Dermis blood vessel endothelial cell (primary cell): ENCODE data around the gene ASB8. TPM values are rescaled to one million over a fixed set of nuclear protein-coding genes. Genes with fewer than 3 reads are reported as not detected.
A peak's percentile ranks its signal among the peaks of the same experiment; 100 is the strongest.

Source experiments
- DNase-seq: peaks from one replicate; pipeline ENCODE4 v3.0.0; 2010
- total RNA-seq: library from RNA; depleted of rRNA; stranded (reverse); fragments of >200 nt; gene quantifications from 2 replicates; pipeline ENCODE4 v1.2.3, GENCODE V29; 2014

The ASB8 gene, protein sequence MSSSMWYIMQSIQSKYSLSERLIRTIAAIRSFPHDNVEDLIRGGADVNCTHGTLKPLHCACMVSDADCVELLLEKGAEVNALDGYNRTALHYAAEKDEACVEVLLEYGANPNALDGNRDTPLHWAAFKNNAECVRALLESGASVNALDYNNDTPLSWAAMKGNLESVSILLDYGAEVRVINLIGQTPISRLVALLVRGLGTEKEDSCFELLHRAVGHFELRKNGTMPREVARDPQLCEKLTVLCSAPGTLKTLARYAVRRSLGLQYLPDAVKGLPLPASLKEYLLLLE
- total RNA-seq = 18.2 and 24.0 TPM in 2 replicates

DNA sequence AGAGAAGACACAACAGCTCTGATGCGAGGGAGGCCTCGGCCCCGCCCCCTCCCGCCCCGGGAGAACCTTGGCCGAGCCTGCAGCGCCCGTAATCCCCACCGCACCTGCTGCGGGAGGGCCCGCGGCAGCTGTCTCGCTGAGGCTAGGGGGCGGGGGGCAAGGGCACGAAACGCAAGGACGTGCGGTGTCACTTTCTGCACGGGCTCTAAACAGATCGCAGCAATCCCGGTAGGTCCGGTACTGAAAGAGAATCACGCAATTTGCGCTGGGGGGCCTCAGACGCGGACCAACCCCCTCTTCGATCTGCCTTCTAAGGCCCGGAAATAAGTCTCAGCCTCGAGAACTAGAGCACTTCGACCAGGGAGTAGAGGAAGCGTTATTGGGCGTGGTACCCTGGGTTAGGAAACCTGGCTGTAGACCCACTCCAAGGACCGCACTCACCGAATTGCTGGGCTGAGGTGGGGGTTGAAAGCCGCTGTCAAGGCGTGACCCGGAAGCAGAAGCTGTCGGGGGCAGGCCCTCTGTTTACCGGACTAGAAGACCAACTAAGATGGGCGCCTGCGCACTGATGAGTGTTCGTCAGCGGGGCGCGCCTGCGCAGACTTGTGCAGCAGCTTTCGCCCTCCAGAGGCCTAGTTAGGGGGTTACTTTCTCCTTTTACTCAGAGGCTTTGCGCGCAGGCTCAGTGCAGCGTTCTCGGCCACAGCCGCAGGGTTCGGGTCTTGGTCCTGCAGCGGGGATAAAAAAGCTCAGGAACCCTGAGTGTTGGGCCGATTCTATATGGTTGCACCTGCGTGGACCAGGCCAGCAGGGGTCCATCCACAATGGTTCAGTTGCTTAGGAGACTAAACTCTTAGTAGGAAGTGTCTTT lies at the start of gene ASB8:
Gene ASB8 (minus strand): TSS at position 498 of the 871 bp plus-strand sequence. CDS start 4,019 bp downstream, outside the sequence.
- DNase-seq = peak; percentile 99

DNA sequence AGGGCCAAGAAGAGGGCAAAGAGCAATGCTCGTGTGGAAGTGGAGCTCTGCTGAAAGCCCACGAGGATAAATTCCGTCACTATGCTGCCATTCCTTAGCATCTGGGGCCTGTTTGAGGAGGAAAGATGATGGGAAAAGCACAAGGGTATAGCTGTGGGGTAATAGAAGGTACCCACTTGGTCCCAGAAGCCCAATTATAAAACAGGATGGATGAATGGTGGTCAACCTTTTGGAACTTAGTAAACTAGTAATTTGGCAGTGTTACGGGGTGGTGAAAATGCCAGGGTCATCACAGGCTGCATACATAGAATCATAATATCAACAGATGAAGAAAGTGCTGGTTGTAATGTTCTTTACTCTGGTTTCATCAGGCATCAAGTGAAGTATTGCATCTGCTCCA lies 45.9 kb upstream of the ASB8 start, which contains the start of gene OR10AD1:
Gene OR10AD1 (minus strand): TSS at position 101 of the 400 bp plus-strand sequence. CDS start 0 bp downstream, at position 101.
- DNase-seq = no peak

DNA sequence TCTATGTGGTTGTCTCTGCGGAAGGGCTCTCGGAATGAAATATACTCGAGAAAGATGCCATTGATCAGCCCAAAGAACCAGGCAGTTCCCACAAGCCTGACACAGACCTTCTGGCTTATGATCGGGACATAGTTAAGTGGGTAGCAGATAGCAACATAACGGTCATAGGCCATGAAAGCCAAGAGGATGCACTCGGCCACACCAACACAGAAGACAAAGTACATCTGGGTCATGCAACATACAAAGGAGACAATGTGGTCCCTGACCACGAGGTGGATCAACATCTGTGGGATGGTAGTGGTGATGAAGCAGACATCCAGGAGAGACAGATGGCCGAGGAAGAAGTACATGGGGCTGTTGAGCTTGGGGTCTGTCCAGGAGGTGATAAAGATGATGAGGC lies 45.5 kb upstream of the ASB8 start:
- no peak for DNase-seq

DNA sequence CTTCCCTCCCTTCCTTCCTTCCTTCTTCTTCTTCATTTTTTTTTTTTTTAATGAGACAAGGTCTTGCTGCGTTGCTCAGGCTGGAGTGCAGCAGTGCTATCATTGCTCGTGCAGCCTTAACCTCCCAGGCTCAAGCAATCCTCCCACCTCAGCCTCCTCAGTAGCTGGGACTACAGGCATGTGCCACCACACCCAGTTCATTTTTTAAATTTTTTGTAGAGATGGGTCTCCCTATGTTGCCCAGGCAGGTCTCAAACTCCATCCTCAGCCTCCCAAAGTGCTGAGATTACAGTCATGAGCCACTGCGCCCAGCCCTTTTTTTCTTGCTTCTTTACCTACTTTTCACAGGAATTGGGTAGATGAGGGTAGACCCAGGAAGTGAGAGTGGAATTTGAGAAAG lies 44.2 kb upstream of the ASB8 start:
- DNase-seq = no peak

DNA sequence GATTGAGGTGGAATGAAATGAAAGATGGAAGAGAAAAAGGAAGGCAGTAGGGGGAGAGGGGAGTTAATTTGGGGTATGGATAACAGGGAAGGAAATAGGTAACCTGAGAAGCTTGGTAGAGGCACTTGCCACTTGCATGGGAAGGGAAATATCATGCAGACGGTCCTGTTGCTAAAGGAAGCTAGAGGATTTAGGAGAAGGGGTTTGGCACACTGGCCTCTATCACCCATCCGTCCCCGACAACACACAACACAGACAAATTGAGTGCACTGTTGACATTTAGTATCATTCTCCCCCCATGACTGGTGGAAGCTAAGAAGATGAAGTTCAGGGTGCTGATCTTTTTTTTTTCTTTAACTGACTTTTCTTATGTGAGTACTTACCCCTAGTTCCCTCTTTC lies 43.8 kb upstream of the ASB8 start:
- DNase-seq = no peak

DNA sequence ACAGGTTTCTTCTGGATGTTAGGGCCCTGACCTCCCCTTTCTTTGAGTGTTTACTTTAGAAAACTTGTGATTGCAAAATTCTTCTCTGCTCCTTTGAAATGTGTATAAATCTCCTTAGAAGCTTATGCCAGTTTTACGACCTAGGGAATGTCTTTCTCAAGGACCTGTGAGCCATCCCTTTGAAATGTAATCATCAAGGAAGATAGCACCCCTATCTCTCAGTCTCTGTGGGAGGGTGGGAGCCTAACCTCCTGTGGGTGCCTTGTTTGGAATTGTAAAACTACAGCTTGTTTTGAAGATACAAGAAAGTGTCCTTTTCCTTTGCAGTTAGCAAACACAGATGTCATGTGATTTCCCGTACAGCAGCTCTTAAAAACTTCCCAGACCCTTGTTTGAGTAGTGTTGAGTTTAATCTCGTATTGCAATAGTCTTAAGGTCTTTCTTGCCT lies 42.5 kb upstream of the ASB8 start:
- no peak for DNase-seq

DNA sequence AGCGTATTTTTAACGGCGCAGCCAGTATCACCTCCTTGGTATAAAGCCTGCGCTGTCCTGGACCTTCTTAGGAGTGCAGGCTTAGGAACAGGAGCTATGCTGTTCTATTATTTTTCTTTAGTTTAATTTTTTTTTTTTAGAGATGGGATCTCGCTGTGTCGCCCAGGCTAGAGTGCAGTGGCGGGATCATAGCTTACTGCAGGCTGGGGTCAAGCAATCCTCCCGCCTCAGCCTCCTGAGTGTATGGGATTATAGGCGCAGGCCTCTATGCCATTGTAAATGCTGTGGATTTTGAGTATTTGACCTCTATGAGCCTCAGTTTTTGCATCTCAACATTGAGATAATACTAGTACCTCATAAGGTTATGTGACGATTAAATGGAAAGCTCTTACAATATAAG lies 41.7 kb upstream of the ASB8 start:
- no peak for DNase-seq

DNA sequence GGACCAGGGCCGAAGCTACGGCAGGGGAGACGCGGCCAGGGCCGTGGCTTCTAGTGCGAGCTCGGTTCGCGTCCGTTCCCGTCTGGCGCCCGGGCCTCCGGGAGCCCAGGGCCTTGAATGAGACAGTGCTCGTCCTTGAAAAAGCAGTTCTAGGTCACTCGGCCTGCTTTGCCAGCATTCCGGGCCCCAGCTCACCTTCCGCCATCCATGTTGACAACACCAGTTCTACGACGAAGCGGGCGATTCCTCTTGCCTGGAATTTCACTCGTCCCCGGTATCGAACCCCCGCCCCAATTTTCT lies 41.3 kb upstream of the ASB8 start:
- peak; percentile 40 for DNase-seq

DNA sequence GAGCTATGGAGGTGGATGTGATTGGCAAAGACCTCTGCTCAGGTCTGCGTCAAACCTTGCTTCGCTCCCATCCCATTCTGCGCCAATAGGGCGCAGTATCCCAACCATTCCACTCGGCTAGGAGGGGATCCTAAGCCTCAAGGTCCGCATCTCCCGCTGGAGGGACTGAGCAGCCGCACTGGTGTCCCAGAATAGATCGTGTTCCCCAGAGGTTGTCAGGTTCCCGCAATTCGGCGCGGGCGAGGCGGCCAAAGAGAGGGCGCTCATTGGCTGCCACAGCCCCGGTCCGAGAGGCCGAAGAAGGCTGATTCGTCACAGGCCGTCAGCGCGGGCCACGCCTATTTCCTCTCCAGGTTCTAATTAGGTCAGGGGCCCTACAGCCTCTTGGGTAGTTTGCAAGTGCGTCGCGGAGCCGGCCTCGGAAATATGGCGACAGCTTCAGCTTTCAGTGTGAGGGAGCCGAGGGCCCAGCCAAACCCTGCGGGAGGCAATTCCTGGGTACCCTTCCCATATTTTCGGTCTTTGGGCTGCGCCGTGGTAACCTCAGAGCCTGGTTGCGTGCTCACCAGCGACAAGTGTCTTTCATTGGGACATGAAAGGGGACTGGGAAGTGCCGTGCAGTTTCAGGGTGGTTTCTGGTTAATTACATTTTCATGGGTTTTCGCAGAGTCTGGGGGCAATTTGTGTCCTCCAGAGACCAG lies 40.8 kb upstream of the ASB8 start:
- DNase-seq = peak; percentile 95

DNA sequence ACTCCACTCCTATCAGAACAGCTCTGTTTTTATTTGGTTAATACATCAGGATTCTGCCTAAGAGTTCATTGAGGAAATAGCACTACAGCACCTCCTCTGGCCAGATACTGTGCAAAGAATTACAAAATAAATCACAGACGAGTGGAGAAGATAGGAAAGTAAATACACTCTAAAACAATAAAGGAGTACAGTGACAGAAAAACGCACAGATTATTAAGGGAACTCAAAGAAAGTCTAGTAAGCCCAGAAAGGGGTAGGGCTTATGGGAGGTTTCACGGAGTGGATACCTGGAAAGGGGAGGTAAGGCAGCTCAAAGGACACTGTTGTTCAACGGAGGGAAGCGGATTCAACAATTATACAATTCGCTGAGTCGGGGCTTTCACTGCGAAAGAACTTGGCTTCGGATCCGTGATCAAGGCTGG lies 40.2 kb upstream of the ASB8 start:
- peak; percentile 62 for DNase-seq

DNA sequence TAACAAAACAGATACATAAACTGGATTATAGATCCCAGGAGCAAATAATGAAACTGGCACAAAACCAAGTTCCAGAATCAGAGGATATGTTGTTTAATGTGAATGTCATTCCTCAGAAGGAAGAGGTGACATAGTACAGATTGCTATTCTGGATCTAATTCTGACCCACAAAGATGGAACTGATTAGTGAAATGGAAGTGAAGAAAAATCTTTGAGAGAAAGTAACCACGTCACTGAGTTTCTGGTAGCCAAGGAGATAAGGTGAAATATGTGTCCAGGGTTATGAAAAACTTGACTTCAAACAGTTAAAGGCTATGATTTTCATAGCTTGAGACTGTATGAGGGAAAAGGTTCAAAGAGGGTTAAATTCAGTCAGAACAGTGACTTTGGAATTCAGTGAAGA lies 37.5 kb upstream of the ASB8 start:
- DNase-seq = no peak

DNA sequence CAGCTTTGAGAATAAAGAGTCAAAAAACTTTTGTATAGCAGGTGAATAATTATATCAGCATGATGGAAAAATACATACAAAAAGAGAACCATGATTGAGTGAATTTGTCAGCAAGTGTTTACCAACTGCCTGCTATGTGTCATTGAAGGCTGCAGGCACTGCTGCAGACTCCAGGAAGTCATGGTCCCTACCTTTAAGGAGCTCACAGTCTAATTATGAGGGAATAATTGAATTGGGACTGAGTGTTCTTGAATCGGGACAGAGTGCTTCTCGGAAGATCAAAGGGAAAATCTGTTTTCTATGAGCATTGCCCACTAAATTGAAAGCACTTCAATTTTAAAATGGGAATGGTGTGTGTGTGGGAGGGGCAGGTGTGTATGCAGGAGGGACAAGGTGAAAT lies 36.3 kb upstream of the ASB8 start:
- no peak for DNase-seq

DNA sequence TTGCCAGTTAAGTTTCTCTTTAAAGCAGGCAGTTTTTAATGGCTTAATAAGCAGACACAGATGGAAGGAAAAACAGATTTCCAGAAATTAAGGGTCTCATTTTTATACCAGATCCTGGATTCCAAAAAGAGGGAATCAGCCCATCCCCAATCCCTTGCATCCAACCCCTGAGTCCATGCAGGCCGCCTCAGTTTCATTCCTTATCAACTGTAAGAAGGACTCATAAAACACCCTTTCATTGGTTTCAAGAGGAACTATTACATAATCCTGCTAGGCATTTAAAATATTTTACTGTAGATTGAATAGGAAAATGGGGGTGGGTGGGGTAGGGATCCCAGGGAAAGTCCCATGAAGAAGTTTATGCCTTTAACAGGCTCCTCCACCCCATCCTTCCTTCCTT lies 35.5 kb upstream of the ASB8 start:
- no peak for DNase-seq

DNA sequence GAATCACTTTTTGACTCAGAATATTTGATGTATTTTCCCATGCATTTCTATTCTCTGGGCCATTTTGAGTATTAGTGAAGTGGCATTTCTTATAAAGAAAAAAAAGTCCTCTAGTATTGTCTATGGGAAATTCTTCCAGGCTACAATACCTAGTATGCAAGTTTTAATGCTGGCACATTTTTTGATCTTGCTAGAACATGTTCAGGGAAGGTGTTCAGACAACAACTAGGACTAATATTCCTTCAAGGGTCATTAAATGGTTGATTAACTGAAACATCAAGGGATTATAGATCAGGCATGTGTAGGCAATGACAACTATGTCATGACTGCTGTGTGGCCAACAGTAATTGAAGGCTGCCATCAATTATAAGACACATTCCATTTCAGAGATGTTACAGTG lies 33.8 kb upstream of the ASB8 start:
- DNase-seq = no peak

DNA sequence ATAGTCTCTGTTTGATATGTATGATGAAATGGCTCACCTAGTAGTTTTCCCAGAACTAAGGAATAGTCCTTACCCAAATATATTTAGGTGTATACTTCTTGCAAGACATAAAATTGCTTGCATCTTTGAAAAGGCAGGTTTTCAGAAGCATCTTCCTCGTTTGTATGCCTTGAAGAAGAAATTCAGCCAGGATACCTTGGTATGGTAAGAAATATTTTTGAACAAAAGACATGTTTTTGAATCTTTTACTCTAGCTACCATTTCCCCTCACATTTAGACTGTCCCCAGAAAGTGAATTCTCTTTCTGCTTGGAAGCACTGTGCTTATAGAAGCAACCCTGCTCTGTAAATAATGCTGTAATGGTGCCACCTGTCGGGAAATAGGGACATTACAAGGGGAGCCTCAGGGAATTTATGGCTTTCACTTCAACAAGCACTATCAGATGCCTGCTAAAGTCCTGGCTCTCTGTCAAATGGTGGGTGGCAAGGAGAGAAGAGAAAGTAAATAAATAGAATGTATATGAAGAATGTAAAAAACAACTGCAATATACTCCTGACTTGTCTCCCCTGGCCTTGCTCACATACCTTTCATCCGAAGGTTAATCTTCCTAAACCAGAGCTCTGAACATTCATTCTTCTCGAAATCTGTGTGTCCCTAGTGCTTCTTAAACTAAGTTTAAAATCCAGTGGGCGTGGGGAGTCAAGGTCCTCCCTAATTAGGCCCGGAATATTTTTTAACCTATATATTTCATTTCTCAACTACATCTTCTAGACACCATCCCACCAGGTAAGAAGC lies 32.2 kb upstream of the ASB8 start:
- DNase-seq = peak; percentile 83

DNA sequence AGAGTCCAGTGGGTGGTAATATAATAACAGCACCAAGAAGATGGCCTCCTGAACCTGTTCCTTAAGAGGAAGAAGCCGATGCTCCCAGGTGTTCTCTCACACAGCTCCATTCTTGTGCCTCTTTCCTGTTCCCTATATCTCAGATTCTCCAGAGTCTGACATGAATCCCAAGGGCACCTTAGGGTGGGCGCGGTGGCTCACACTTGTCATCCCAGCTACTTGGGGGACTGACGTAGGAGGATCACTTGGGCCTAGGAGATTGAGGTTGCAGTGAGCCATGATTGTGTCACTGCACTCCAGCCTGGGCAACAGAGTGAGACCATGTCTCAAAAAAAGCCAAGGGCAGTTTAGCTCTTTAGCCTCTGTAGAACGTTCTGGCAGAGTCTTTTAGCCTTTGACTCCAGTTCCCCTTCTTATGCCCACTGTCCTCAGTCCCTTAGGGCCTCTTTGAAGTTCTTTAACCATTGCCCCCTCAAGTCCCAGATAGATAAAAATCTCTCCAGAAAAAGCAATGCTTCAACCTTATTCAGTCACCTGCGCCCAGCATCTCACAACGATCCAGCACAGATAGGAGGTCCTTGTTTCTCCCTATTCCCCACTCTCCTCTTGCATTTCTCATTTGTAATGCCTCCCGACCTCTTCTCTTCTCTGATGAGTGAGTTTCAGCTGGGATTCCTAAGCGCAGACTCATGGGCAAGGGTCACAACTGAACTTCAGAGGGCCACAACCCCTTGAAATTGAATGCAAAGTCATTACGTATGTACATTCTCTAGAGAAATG lies 30.8 kb upstream of the ASB8 start:
- DNase-seq = no peak

DNA sequence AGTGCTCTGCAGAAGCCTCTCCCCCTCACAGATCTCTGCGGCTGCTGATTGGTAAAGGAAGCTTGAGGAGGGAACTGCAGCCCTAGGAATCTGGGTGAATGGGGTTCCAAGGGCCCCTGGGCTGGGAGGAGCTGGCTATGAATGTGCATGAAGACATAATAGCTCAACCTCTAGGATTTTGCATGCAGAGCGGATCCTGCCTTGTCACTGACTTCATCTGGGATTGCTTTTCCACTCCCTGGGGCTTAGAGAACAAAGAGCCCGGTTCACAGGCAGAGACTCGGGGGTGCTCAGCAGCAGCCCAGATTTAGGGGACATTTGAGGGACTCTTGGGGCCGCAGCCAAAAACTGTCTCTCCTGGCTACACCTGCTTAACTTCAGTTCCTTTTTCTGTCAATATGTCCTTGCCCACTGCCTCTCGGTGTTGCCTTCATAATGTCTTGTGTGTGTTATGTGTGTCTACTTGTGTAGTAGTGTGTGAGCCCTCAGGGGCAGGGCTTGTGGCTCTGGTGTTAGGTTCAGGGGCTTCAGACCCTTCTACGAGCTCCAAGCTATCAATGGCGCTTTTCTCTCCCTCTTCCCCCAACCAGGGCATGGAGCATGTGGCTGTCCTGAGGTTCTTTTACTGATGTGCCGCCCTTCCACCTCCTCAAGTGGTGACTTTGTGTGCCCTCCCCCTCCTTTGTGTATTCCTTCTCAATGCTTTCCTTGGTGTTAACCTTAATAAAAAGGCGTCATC lies 28.0 kb upstream of the ASB8 start:
- no peak for DNase-seq

DNA sequence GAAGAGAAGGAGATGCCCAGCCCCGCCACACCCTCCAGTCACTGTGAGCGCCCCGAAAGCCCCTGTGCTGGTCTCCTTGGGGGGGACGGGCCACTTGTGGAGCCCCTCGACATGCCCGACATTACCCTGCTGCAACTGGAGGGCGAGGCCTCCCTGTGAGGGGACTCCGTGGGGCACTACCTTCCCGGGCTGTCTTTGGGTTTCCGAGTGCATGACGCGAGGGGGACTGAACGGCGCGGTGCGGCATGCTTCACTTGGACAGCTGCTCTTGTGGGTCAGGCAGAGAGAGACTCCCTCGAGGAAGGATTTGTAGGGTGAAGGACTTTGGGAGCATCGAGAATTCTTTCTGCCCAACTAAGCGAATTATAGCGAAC lies 27.2 kb upstream of the ASB8 start:
- no peak for DNase-seq

DNA sequence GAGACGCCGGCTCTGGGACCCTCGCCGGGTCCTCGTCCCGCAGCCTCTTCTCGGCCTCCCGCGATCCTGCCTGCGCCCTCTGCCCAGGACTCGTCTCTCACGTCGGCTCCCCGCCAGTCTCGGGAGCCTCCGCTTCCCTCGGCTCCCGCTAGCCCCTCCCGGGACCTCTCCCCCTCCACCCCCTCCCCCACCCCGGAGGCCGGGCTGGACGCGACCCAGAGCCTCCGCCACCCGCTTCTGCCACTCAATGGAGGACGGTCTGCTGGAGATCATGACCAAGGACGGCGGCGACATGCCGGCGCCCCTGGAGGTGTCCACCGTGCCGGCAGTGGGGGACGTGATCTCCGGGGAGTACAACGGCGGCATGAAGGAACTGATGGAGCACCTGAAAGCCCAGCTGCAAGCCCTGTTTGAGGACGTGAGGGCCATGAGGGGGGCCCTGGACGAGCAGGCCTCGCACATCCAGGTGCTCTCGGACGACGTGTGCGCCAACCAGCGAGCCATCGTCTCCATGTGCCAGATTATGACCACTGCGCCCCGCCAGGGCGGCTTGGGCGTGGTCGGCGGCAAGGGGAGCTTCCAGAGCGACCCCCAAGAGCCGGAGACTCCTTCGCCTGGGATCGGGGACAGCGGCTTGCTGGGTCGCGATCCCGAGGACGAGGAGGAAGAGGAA lies 26.7 kb upstream of the ASB8 start:
- DNase-seq = no peak

DNA sequence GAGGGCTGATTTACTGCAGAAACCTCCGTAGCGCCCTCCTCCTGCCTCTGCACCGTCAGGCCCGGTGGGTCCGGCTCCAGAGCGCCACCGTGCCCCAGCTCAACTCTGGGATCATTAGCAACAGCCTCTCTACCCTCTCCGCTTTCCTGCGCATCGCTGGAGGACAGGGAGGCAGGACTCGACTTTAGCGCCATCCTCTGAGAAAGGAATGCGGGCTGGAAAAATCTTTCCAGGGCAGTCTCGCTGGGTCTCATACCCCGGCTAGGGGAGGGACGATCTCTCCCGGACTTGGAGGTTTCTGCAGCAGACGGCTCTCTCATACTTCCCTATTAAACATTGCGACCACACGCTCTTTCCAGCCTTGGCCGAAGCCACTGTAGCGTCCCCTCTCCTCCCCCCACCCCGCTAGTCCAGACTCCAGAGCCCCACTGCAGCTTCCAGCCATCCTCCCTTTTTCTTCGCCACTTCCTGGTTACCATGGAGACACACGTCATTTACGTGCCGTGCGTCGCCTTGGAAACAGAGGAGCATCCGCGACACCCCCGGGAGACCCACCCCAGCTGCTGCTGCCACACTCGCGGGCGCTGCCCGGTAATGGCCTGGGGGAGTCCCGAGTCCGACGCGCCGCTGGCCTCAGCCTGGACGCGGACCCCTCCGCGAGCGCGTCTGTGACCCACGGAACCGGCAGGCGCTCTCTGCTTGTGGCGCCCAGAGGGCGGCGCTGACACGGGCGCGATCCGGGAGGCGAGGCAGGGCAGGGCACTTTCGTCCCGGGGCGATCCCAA lies 26.0 kb upstream of the ASB8 start, which contains the start of gene CCDC184:
Gene CCDC184 (plus strand): TSS at position 554 of the 785 bp plus-strand sequence. CDS start 479 bp downstream, outside the sequence.
- DNase-seq = peak; percentile 64
